Liver (tissue), 9 donors: ENCODE measurements around the gene PSME3IP1. TPM values are rescaled to one million over a fixed set of nuclear protein-coding genes. Genes with fewer than 3 reads are reported as not detected.

Experiments
- DNase-seq: peaks from one replicate; pipeline ENCODE4 v3.0.0-alpha.2; 2017; ENCODE audit warnings: low spot score
- H3K27ac ChIP-seq, 2 donors: one replicate each; pipeline ENCODE4 v1.7.0; 2013; ENCODE audit warnings: inconsistent platforms in 2 of 2, low read length in 2 of 2, control low read depth in 1 of 2, low read depth in 1 of 2, mild to moderate bottlenecking in 1 of 2
- H3K27me3 ChIP-seq, 4 donors: one replicate each; pipeline versions ENCODE4 v1.6.1 to v1.7.0; 2013; ENCODE audit warnings: low read length in 3 of 4, inconsistent platforms in 1 of 4, mild to moderate bottlenecking in 1 of 4, moderate library complexity in 1 of 4; ENCODE audit not compliant: control insufficient read depth in 4 of 4, insufficient read depth in 4 of 4
- H3K36me3 ChIP-seq, 4 donors: one replicate each; pipeline versions ENCODE4 v1.6.1 to v1.7.0; 2013; ENCODE audit warnings: low read length in 3 of 4, mild to moderate bottlenecking in 3 of 4, low read depth in 1 of 4, moderate library complexity in 1 of 4; ENCODE audit not compliant: control insufficient read depth in 4 of 4, insufficient read depth in 3 of 4
- H3K4me1 ChIP-seq, 4 donors: one replicate each; pipeline versions ENCODE4 v1.6.1 to v1.7.0; 2013; ENCODE audit warnings: low read length in 3 of 4, mild to moderate bottlenecking in 3 of 4, moderate library complexity in 1 of 4; ENCODE audit not compliant: control insufficient read depth in 4 of 4, insufficient read depth in 4 of 4
- H3K4me3 ChIP-seq, 3 donors: one replicate each; pipeline versions ENCODE4 v1.6.1 to v1.7.0; 2013; ENCODE audit warnings: low read length in 3 of 3, control low read depth in 1 of 3, low read depth in 1 of 3, mild to moderate bottlenecking in 1 of 3
- H3K9ac ChIP-seq, 2 donors: one replicate each; pipeline ENCODE4 v1.7.0; 2013; ENCODE audit warnings: low read length in 2 of 2, mild to moderate bottlenecking in 2 of 2, moderate library complexity in 2 of 2, control low read depth in 1 of 2, low read depth in 1 of 2
- H3K9me3 ChIP-seq, 4 donors: one replicate each; pipeline versions ENCODE4 v1.6.1 to v1.7.0; 2013; ENCODE audit warnings: low read length in 3 of 4; ENCODE audit not compliant: control insufficient read depth in 4 of 4
- ATF3 ChIP-seq: IDR thresholded peaks from 2 replicates; pipeline ENCODE4 v1.6.1; 2016; ENCODE audit warnings: antibody characterized with exemption
- CTCF ChIP-seq: fragments of 150-350 bp; IDR thresholded peaks from 2 replicates; pipeline ENCODE4 v1.5.1; 2017; ENCODE audit warnings: improper control_type of control experiment, low read depth, low read length; ENCODE audit not compliant: missing input control
- EGR1 ChIP-seq, 2 donors: IDR thresholded peaks; 2 replicates each; pipeline ENCODE4 v1.6.1; 2016 to 2018; ENCODE audit warnings: antibody characterized with exemption in 2 of 2, low read depth in 2 of 2
- FOXA1 ChIP-seq: IDR thresholded peaks from 2 replicates; pipeline ENCODE4 v1.6.1; 2016; ENCODE audit warnings: antibody characterized with exemption
- GABPA ChIP-seq, 2 donors: IDR thresholded peaks in 1 of 2; conservative IDR thresholded peaks in 1 of 2; 2 replicates each; pipeline ENCODE4 v1.6.1; 2016; ENCODE audit warnings: antibody characterized with exemption in 2 of 2, mild to moderate bottlenecking in 1 of 2, moderate library complexity in 1 of 2
- HNF4A ChIP-seq, 2 donors: conservative IDR thresholded peaks; 2 replicates each; pipeline ENCODE4 v1.6.1; 2016; ENCODE audit warnings: antibody characterized with exemption in 2 of 2, mild to moderate bottlenecking in 2 of 2
- JUND ChIP-seq, 2 donors: IDR thresholded peaks; 2 replicates each; pipeline ENCODE4 v1.6.1; 2016; ENCODE audit warnings: antibody characterized with exemption in 2 of 2
- MAX ChIP-seq: IDR thresholded peaks from 2 replicates; pipeline ENCODE4 v1.6.1; 2016; ENCODE audit warnings: antibody characterized with exemption
- NR2F2 ChIP-seq: IDR thresholded peaks from 2 replicates; pipeline ENCODE4 v1.6.1; 2016; ENCODE audit warnings: antibody characterized with exemption
- RAD21 ChIP-seq, 2 donors: IDR thresholded peaks; 2 replicates each; pipeline ENCODE4 v1.6.1; 2016; ENCODE audit warnings: antibody characterized with exemption in 2 of 2, mild to moderate bottlenecking in 2 of 2
- REST ChIP-seq: IDR thresholded peaks from 2 replicates; pipeline ENCODE4 v1.6.1; 2016; ENCODE audit warnings: antibody characterized with exemption, mild to moderate bottlenecking
- RXRA ChIP-seq, 2 donors: IDR thresholded peaks; 2 replicates each; pipeline ENCODE4 v1.6.1; 2017 to 2018; ENCODE audit warnings: antibody characterized with exemption in 2 of 2, mild to moderate bottlenecking in 1 of 2
- SP1 ChIP-seq: IDR thresholded peaks from 2 replicates; pipeline ENCODE4 v1.6.1; 2018; ENCODE audit warnings: antibody characterized with exemption, mild to moderate bottlenecking
- TAF1 ChIP-seq: conservative IDR thresholded peaks from 2 replicates; pipeline ENCODE4 v1.6.1; 2016; ENCODE audit warnings: antibody characterized with exemption, mild to moderate bottlenecking
- ZBTB33 ChIP-seq: IDR thresholded peaks from 2 replicates; pipeline ENCODE4 v1.6.1; 2016; ENCODE audit warnings: antibody characterized with exemption
- WGBS: extraction: QIAGEN DNeasy Blood & Tissue Kit; methylation state at CpG from one replicate; pipeline ENCODE4 v1.1.7; 2013; 5-methylcytosine and 5-hydroxymethylcytosine counted together
- polyA plus RNA-seq, 2 donors: library from polyadenylated mRNA; stranded (reverse) in 1 of 2; unstranded in 1 of 2; fragments of 200-250 nt in 1 of 2; fragments of >200 nt in 1 of 2; fragmentation: Nextera tagmentation in 1 of 2; extraction: Ambion mirVana in 1 of 2; gene quantifications; one replicate each; pipeline versions ENCODE4 v1.2.1 to v1.2.3, GENCODE V29; 2013 to 2015
- total RNA-seq, 2 donors: library from RNA; depleted of rRNA; stranded (reverse); fragments of >200 nt; gene quantifications; one replicate each; pipeline ENCODE4 v1.2.3, GENCODE V29; 2014
- donor health status: healthy.
- donor health status: healthy.
- donor health status: healthy.
- donor health status: healthy.
- donor health status: healthy.

The PSME3IP1 gene
- total and polyA plus RNA-seq, 4 donors, result 25.0 to 34.7 (median 25.8) TPM

GRCh38 chr16:57178793-57179212, 7.0 kb downstream of the PSME3IP1 start:
- H3K27me3 ChIP-seq, result no peaks in the 10 kb centered on the region
- no peak overlapping the region for H3K9ac ChIP-seq
- peak overlapping the region in 1 of 2 donors; percentile 42 for H3K27ac ChIP-seq
- no peaks in the 10 kb centered on the region for H3K9me3 ChIP-seq
- peaks cover 0 to 6% (median 4%) of the 10 kb centered on the region in 4 donors for H3K4me1 ChIP-seq
- no peaks in the 10 kb centered on the region for H3K36me3 ChIP-seq
- TF ChIP-seq NR2F2 (no peak), JUND (IDR thresholded peaks at IDR 0.05) (peak in 1 of 2 donors; percentile 18)
- no peak overlapping the region for H3K4me3 ChIP-seq
- WGBS, result 58% methylated on average over 4 of the region's 4 CpGs
- no peak for DNase-seq

- TF ChIP-seq TAF1 (no peak), REST (no peak), NR2F2 (no peak), SP1 (no peak), ATF3 (no peak), HNF4A (conservative IDR thresholded peaks at IDR 0.05) (no peak), ZBTB33 (no peak), EGR1 (IDR thresholded peaks at IDR 0.05; ENCODE audit: low read depth in 2 of 2) (no peak), GABPA (IDR thresholded peaks at IDR 0.05 in 1 of 2, conservative IDR thresholded peaks at IDR 0.05 in 1 of 2) (no peak), RXRA (IDR thresholded peaks at IDR 0.05) (no peak), MAX (no peak), RAD21 (IDR thresholded peaks at IDR 0.05) (no peak), FOXA1 (no peak), JUND (IDR thresholded peaks at IDR 0.05) (no peak), CTCF (no peak)
- WGBS, result 77% methylated on average over 3 of the region's 3 CpGs
- Histone ChIP-seq H3K4me3 (no peak overlapping the region), H3K27me3 (no peaks in the 10 kb centered on the region), H3K9me3 (no peaks in the 10 kb centered on the region), H3K9ac (no peak overlapping the region), H3K4me1 (peaks cover 0 to 6% (median 4%) of the 10 kb centered on the region in 4 donors), H3K27ac (no peak overlapping the region), H3K36me3 (no peaks in the 10 kb centered on the region)
- DNase-seq, result no peak
Measured at GRCh38 chr16:57178196-57178595, 7.6 kb downstream of the PSME3IP1 start.
